IPS-18a (cell line): ENCODE data around the gene HOMER2.

Source experiments
- H3K27ac ChIP-seq: one replicate; pipeline ENCODE4 v1.5.1; 2013; ENCODE audit warnings: low read length
- H3K27me3 ChIP-seq: one replicate; pipeline ENCODE4 v1.6.1; 2013; ENCODE audit warnings: mild to moderate bottlenecking, low read length; ENCODE audit not compliant: control insufficient read depth, insufficient read depth
- H3K36me3 ChIP-seq: one replicate; pipeline ENCODE4 v1.6.1; 2013; ENCODE audit warnings: low read depth, low read length; ENCODE audit not compliant: control insufficient read depth
- H3K4me1 ChIP-seq: one replicate; pipeline ENCODE4 v1.6.1; 2013; ENCODE audit warnings: low read depth, low read length; ENCODE audit not compliant: control insufficient read depth
- H3K4me3 ChIP-seq: one replicate; pipeline ENCODE4 v1.5.1; 2013; ENCODE audit warnings: low read length
- H3K9ac ChIP-seq: one replicate; pipeline ENCODE4 v1.6.1; 2013; ENCODE audit warnings: mild to moderate bottlenecking, low read length, moderate library complexity
- H3K9me3 ChIP-seq: one replicate; pipeline ENCODE4 v1.6.1; 2013; ENCODE audit warnings: low read depth, low read length; ENCODE audit not compliant: control insufficient read depth

The HOMER2 gene

DNA sequence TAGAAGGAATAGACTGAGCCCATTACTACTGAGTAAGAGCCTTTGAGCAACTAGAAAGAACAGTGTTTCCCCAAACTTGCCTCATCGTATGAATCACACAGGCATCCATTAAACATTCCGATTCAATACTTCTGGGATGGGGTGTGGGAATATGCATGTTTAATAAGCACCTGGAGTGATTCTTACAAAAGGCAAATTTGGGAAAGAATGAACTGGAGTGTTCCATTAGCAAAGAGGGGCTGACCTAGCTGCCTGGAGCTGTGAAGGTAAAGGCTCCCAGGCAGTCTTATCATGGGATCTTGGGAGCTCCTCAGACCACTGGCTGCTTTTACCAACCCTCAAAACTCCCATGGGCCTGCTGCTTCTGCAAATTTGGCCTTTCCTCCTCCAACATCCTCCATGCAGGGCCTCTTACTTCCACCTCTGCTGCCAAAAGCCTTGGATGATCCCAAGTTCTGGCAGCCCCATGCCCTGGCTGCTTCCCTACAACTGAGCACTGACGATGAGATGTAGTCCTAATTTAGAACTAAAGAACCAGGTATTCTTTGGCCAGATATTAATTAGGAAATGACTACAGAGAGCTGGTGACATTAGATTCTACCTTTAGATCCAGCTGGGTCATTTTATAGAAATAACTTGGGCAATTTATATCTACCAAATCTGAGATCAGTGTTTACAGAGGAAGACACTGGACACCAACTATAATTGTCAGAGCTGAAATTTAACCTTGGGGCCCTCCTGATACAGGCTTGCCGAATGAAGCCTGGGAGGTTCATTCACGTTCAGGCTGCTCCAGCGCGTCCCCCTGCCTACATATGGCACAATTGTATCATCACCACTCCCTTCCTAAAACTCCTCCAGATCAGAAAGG lies 11.2 kb upstream of the HOMER2 start:
- Histone ChIP-seq H3K36me3 (no peaks in the 10 kb centered on the region), H3K27me3 (no peaks in the 10 kb centered on the region), H3K9me3 (no peaks in the 10 kb centered on the region), H3K9ac (no peak overlapping the region), H3K4me3 (peak overlapping the region; percentile 5), H3K27ac (no peak overlapping the region), H3K4me1 (peaks cover 12% of the 10 kb centered on the region)

GRCh38 chr15:82960766-82961165 lies 8.2 kb upstream of the HOMER2 start:
- H3K27me3 ChIP-seq: no peaks in the 10 kb centered on the region
- H3K9me3 ChIP-seq: no peaks in the 10 kb centered on the region
- H3K4me3 ChIP-seq: no peak overlapping the region
- H3K9ac ChIP-seq: no peak overlapping the region
- peaks cover 12% of the 10 kb centered on the region for H3K4me1 ChIP-seq
- no peaks in the 10 kb centered on the region for H3K36me3 ChIP-seq
- no peak overlapping the region for H3K27ac ChIP-seq

- Histone ChIP-seq H3K4me1 (peaks cover 12% of the 10 kb centered on the region), H3K4me3 (no peak overlapping the region), H3K27me3 (no peaks in the 10 kb centered on the region), H3K9ac (no peak overlapping the region), H3K36me3 (no peaks in the 10 kb centered on the region), H3K27ac (no peak overlapping the region), H3K9me3 (no peaks in the 10 kb centered on the region)
Observed at GRCh38 chr15:82959423-82959822, 6.9 kb upstream of the HOMER2 start.

DNA sequence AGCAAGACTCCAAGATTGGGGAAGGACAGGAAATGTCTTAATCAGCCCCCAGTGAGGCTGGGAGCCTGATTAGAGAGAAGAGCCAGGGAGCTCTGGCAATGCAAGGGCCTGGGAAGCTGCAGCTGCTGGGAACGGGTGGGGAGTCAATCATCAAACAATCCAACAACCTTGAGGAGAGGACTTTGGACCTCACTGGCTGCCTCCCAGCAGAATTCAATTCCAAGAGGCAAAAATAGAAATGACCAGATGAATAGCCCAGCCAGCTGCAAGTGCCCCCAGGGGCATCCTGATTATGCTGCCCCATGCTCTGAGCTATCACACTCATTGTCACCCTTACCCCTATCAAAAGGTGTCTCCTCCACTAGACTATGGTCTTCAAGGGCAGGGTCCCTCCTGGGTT lies 6.1 kb upstream of the HOMER2 start:
- no peak overlapping the region for H3K27ac ChIP-seq
- no peak overlapping the region for H3K4me3 ChIP-seq
- peaks cover 6% of the 10 kb centered on the region for H3K4me1 ChIP-seq
- no peak overlapping the region for H3K9ac ChIP-seq
- H3K27me3 ChIP-seq: no peaks in the 10 kb centered on the region
- no peaks in the 10 kb centered on the region for H3K36me3 ChIP-seq
- H3K9me3 ChIP-seq: no peaks in the 10 kb centered on the region

DNA sequence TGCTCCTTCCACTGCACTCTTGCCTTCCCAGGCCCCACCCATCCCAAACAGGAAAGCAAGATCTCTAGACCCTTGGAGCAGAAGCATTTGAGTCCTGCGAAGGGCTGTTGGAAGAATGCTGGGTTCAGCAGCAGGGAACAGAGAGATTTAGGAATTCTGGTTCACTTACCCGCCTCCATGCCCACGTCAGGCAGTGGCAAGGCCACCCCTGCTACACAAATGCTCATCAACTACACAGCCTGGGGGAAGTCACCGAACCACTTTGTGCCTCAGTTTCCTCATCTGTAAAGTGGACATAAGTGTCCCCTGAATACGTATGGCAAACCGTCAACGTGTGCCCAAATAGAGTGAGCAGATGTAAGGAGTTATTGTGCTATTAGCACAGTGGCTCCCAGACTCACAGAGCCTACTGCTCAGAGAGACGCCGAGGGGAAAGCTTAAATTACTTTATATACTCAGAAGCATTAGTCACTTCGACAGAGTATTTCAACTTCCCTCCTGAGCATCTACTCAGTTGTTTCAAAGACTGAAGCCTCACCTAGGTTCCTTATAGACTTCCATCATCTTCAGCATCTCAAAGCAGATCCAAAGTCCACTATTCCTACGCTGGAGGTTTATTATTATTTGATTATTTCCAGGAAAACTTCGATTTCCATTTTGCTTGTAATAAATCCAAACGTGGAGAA lies 905 bp downstream of the HOMER2 start:
- Histone ChIP-seq H3K27me3 (peaks cover 28% of the 10 kb centered on the region), H3K9me3 (no peaks in the 10 kb centered on the region), H3K27ac (no peak overlapping the region), H3K36me3 (no peaks in the 10 kb centered on the region), H3K4me1 (no peaks in the 10 kb centered on the region), H3K4me3 (peak overlapping the region; percentile 68), H3K9ac (peak overlapping the region; percentile 39)

- H3K9ac ChIP-seq: no peak overlapping the region
- H3K4me1 ChIP-seq: no peaks in the 10 kb centered on the region
- H3K27ac ChIP-seq: no peak overlapping the region
- H3K36me3 ChIP-seq: no peaks in the 10 kb centered on the region
- no peaks in the 10 kb centered on the region for H3K9me3 ChIP-seq
- H3K27me3 ChIP-seq: peaks cover 28% of the 10 kb centered on the region
- no peak overlapping the region for H3K4me3 ChIP-seq
Observed at GRCh38 chr15:82950746-82951370, 1.7 kb downstream of the HOMER2 start.

- no peaks in the 10 kb centered on the region for H3K9me3 ChIP-seq
- no peak overlapping the region for H3K4me3 ChIP-seq
- no peaks in the 10 kb centered on the region for H3K36me3 ChIP-seq
- H3K9ac ChIP-seq: no peak overlapping the region
- peaks cover 28% of the 10 kb centered on the region for H3K27me3 ChIP-seq
- H3K4me1 ChIP-seq: no peaks in the 10 kb centered on the region
- H3K27ac ChIP-seq: no peak overlapping the region
Observed at GRCh38 chr15:82950295-82950694, 2.2 kb downstream of the HOMER2 start.

- Histone ChIP-seq H3K4me1 (no peaks in the 10 kb centered on the region), H3K9me3 (no peaks in the 10 kb centered on the region), H3K27me3 (peaks cover 11% of the 10 kb centered on the region), H3K4me3 (no peak overlapping the region), H3K27ac (no peak overlapping the region), H3K36me3 (no peaks in the 10 kb centered on the region), H3K9ac (no peak overlapping the region)
Observed at GRCh38 chr15:82946155-82946701, 6.3 kb downstream of the HOMER2 start.

- H3K27ac ChIP-seq: no peak overlapping the region
- no peak overlapping the region for H3K4me3 ChIP-seq
- no peaks in the 10 kb centered on the region for H3K4me1 ChIP-seq
- no peaks in the 10 kb centered on the region for H3K9me3 ChIP-seq
- no peak overlapping the region for H3K9ac ChIP-seq
- H3K27me3 ChIP-seq: peaks cover 2% of the 10 kb centered on the region
- H3K36me3 ChIP-seq: no peaks in the 10 kb centered on the region
Observed at GRCh38 chr15:82945326-82945725, 7.2 kb downstream of the HOMER2 start.

DNA sequence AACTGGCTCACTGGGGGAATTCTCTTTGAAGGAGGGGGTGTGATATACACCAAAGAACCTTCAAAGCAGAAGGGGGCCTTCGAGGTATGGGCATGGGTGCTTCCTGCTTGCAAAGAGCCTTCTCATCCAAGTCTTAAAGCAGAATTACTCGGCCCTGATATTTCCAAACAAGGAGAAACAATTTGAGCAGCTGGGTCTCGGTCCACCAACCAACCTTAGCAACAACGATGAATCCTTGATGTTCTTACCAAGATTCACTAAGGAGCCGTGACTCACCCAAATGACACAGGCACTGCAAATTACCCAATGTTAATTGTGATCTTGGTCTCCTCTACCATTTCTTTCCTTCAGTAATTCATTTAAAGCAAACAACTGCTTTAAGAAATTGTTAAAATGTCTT lies 7.7 kb downstream of the HOMER2 start:
- no peaks in the 10 kb centered on the region for H3K4me1 ChIP-seq
- H3K9ac ChIP-seq: no peak overlapping the region
- H3K9me3 ChIP-seq: no peaks in the 10 kb centered on the region
- no peaks in the 10 kb centered on the region for H3K36me3 ChIP-seq
- no peak overlapping the region for H3K4me3 ChIP-seq
- H3K27me3 ChIP-seq: no peaks in the 10 kb centered on the region
- no peak overlapping the region for H3K27ac ChIP-seq

- Histone ChIP-seq H3K9ac (no peak overlapping the region), H3K4me3 (no peak overlapping the region), H3K27me3 (no peaks in the 10 kb centered on the region)
Observed at GRCh38 chr15:82944056-82944455, 8.5 kb downstream of the HOMER2 start.

More at GRCh38 chr15:82944056-82944455, 8.5 kb downstream of the HOMER2 start:
- H3K27ac ChIP-seq: no peak overlapping the region
- no peaks in the 10 kb centered on the region for H3K9me3 ChIP-seq
- H3K4me1 ChIP-seq: no peaks in the 10 kb centered on the region
- no peaks in the 10 kb centered on the region for H3K36me3 ChIP-seq
